Measurements from ENCODE around the gene NCOA3.
"Not testable (repeated sequence)": the region's sequence is repeated elsewhere in the genome, so short reads cannot be mapped to it uniquely, and the experiment has no call there.

Gene NCOA3

DNA sequence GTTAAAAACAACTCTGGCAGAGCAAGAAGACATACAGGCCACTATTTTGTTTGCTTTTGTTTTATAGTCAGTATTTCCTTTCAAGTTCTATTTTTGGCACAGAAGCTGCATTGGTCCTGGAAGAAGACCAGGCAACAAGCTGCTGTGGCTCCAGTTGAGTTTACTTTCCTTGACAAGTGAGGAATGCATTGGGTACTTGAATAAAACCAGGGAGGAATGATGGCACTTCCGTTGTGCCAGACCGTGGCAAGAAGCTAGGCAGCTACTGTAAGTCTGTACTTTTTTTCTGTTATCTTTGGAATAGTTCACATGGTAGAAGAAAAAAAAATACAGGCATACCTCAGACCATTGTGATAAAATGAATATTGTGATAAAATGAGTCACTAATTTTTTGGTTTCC is 66.3 kb downstream of the NCOA3 start:
- no peak for DNase-seq

DNA sequence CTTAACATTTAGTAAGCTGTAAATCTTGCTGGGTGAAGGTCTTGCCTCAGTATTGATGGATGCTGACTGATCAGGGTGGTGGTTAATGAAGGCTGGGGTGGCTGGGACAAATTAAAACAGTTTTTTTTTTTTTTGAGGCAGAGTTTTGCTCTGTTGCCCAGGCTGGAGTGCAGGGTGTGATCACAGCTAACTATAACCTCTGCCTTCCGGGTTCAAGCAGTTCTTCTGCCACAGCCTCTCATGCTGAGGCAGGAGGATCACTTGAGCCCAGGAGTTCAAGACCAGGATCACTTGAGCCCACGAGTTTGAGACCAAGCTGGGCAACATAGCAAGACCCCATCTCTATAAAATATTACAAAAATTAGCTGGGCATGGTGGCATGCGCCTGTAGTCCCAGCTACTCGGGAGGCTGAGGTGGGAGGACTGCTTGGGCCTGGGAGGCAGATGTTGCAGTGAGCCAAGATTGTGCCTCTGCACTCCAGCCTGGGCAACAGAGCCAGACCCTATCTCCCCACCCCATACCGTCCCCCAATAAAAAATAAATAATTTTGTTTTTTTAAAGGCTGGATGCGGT is 67.2 kb downstream of the NCOA3 start:
- DNase-seq = no peak

DNA sequence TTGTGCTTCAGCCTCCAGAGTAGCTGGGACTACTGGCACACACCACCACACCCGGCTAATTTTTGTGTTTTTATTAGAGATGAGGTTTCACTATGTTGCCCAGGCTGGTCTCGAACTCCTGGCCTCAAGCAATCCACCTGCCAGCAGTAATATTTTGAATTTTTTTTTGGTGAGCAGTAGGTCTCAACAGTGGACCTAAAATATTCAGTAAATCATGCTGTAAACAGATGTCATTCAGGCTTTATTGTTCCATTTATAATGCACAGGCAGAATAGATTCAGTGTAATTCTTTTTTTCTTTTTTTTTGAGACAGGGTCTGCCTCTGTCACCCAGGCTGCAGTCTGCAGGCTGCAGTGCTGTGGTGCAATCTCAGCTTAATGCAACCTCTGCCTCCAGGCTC is 69.7 kb downstream of the NCOA3 start:
- no peak for DNase-seq

DNA sequence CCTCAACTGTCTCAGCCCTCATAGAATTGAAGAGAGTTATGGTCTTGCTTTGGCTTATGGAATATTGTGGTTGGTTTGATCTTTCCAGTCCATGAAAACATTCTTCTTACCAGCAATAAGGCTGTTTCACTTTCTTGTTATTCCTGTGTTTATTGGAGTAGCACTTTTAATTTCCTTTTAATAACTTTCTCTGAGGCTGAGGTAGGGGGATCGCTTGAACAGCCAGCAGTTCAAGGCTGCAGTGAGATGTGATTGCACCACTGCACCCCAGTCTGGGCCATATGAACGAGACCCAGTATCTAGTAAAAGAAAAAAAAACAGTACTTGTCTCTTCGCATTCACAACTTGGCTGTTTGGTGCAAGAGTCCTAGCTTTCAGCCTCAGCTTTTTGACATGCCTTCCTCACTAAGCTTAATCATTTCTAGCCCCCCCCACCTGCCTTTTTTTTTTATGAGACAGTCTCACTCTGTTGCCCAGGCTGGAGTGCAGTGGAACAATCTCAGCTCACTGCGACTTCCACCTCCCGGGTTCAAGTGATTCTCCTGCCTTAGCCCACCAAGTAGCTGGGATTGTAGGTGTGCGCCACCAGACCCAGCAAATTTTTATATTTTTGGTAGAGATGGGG is 70.5 kb downstream of the NCOA3 start:
- DNase-seq = no peak

DNA sequence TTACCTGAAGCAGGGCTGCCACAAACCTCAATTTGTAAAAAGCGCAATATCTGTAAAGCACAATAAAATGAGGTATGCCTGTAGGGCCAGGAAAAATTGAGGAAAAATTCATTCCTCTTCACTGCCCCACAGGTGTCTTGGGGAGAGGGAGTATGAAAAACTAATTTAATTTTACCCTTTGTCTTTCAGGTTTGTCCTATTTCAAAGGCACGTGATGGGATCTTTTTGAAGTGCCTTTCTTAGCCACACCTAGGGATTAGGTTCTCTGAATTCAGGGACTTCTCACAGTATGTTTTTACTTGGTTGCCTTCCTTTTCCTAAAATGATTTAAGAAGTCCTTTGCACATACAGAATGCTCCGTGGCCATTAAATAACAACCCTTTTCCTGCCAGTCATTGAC is 71.9 kb downstream of the NCOA3 start:
- DNase-seq = no peak

DNA sequence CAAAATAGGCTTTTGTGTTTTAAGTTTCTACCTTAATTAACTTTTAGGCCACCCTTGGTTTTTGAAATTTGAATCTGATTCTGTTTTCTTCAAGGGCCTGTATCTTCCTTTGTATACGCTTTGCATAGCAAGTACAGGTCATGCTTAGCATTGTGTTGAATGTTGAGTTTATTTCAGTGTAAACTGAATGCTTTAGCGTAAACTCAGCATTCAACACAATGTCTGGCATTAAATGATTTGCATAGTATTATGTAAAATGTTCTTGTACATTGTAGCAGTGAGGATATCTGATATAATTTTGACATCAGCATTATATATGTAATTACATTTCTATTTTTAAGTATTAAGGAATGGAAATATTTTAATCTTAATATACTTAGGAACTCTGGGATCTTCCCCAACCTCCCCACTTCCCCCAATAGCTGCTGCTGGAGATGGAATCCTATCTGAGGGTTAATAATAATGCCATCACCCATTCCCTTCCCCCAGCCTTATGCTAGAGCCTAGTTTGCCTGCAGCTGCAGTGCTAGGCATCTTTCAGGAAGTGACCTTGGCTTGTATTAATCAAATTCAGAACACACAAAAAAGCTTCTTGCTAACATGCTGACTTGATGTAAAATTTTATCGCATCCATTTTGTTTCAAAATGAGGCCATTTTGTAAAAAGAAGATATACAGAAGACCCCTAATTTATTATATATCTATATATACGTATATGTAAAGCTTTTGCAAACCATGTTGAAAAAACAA is 73.1 kb downstream of the NCOA3 start:
- DNase-seq = no peak

DNA sequence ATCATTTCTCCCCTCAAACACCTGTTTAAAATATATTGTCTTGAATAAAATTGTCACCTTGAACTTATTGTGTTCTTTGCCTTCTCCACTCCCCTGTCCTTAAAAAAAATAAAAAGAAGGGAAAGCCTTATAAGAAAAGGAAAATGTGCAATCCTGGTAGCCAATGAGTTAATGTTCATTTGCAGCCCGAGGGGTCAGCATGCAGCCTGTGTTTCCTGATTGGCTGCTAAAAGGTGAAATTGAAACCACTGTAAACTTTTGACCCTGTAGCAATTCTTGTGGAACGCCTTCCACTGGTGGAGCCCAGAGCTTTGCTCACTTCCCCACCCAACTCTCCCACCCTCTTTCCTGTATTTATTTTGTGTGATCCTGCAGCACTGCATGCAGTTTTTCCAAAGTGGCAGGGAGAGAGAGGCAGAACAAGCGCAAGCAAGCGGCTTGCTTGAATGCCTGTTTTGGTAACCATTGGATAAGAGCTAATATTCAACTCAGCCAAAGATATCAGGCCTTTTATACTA is 74.9 kb downstream of the NCOA3 start:
- DNase-seq = no peak

DNA sequence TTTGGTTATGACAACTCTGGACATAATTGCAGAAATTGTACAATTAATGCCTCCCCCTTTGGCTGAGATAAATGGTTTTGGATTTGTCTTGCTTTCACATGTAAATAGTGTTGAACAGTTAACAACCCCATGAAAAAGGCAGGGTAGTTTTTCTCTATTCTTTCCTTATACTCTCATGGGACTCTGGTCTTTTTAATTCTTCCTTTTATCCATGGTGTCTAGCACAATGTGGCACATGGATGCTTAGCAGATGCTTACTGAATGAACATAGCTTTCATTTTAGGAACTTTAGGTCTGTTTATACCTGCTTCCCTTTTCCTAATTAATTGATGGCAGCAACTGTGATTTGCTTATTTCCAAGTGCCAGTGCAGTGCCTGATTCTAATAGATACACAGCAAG is 75.6 kb downstream of the NCOA3 start:
- no peak for DNase-seq

DNA sequence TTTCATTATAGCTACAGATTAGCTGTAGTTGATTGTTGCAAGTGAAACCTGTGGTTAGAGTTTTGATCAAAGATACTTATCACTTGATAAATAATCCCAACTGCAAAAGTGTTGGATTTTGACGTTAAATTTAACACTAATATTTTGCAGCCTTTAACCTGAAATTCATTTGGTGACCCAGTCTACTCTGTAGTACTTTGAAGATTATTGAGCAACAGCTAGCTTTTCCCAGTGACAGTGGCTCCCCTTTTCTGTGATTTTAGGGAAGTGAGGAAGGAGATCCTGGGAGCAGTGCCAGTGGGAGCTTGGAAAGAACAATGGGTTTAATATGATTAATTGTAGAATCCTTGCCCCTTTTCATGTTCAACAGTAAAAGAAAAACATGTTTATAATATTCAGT is 76.9 kb downstream of the NCOA3 start:
- DNase-seq = no peak

DNA sequence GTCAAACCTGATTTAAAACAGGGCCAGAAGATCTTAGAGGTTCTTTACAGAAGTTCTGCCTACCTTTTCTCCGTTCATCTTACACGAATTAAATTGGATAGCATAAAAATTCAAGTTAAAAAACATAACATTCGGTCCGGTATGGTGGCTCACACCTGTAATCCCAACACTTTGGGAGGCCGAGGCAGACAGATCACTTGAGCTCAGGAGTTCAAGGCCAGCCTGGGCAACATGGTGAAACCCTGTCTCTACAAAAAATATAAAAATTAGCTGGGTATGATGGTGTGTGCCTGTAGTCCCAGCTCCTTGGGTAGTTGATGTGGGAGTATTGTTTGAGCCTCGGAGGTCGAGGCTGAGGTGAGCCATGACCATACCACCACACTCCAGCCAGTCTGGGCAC is 79.0 kb downstream of the NCOA3 start:
- not testable (repeated sequence) for DNase-seq

DNA sequence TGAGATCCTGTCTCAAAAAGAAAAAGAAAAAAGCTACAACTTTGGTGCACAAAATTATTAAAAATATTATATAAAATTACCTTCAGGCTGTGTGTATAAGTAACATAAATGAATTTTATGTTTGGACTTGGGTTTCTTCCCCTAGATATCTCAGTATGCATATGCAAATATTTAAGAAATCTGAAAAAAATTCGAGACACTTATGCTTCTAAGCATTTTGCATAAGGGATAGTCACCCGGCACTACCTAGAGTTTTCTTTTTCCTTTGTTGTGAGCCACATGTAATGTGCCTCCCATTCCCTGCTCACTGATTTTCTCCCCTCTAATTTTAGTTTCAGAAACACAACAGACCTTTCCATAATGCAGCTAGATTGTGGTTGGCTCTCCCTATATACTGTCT is 79.4 kb downstream of the NCOA3 start:
- no peak for DNase-seq

DNA sequence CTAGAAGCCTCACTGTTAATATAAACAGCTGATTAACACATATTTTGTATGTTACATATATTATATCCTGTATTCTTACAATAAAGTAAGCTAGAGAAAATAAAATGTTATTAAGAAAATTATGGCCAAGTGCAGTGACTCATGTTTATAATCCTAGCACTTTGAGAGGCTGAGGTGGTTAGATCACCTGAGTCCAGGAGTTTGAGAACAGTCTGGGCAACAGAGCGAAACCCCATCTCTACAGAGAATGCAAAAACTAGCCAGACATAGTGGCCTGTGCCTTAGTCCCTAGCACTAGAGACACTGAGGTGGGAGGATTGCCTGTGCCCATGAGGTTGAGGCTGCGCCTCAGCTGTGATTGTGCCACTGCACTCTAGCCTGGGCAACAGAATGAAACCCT is 81.9 kb downstream of the NCOA3 start:
- DNase-seq = no peak

DNA sequence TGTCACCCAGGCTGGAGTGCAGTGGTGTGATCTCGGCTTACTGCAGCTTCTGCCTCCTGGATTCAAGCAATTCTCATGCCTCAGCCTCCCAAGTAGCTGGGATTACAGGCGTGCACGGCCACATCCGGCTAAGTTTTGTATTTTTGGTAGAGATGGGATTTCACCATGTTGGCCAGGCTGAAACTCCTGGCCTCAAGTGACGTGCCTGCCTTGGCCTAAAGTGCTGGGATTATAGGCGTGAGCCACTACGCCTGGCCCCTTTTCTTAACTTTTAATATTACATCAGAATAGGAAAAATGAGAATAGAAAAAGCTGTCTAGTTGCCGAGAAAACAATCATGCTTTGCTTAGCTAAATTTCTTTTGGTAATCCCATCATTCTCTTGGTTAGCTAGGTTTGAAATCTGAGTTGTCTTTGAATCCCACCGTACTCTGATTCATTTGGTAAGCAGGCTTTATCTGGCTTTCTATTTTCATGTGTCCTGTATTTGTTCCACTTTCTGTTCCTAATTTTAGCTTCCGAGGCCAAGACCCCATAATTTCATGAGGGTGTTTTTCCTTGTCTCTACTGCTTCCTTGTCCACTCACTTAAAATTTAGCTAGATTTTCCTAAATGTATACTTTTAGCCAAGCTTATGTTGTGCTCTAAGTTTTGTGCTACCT is 83.5 kb downstream of the NCOA3 start:
- no peak for DNase-seq

DNA sequence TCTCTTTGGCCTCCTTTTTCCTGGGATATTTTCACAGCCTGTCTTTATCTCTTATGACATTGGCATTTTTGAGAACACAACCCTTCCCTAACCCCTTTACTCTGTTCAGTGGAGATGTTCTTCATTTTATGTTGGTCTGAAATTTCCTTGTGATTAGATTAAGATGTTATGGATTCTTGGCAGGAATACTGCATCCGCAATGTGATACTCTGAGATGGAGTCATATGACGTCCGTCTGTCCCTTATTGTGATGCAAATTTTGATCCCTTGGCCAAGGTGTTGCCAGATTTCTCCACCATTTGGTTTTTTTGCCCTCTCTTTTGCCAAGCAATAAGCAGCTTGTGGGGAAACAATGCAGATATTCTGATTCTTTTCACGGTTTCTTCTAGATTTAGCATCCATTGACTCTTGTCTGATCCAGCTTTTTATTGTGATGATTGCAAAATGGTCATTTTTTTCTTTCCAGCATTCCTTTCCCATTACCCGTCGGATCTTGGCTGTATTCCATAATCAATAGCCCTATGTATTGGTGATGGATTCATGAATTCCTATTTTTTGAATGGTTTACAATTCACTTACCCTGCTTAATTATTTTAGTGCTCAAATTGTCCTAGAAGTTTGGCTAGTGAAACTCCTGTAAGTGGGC is 85.1 kb downstream of the NCOA3 start:
- no peak for DNase-seq

DNA sequence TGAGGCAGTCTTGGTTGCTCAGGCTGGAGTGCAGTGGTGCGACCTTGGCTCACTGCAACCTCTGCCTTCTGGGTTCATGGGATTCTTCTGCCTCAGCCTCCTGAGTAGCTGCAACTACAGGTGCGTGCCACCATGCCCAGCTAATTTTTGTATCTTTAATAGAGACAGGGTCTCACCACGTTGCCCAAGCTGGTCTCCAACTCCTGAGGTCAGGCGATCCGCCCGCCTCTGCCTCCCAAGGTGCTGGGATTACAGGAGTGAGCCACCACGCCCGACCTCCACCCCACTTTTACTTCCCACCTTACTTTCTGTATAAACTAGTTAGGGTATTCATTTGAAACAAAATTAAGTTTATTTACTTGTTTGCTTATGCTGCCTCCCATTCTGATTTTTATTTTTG is 86.5 kb downstream of the NCOA3 start:
- no peak for DNase-seq

DNA sequence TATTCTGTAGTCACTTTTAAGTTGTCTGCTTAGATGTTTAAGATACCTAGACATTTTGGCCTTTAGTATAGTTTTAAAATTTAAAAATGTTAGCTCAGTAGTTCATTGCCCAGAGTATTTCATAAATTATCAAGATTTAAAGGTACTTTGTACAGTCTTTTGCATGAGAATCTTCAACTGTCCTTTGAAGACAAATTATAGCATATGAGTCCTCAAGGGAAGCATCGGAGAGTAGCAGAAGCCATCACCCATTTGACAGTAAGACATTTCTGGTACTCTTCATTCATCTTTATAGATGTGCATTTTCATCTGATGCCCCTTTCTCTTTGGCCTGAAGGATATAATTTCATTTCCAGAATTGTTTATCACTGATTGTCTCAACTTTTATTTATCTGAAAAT is 89.5 kb downstream of the NCOA3 start:
- no peak for DNase-seq

DNA sequence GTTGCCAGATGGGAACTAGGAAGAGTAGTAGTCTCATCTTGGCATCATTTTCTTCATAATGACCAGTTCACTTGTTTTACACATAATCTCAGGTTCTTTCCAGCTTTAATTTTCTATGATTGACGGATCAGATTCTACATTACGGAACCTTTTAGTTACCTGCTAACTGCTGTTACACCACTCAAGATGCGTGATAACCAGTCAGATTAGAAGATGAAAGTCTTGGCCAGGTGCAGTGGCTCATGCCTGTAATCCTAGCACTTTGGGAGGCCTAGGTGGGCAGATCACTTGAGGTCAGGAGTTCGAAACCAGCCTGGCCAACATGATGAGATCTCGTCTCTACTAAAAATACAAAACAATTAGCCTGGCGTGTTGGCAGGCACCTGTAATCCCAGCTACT is 92.5 kb downstream of the NCOA3 start:
- no peak for DNase-seq

DNA sequence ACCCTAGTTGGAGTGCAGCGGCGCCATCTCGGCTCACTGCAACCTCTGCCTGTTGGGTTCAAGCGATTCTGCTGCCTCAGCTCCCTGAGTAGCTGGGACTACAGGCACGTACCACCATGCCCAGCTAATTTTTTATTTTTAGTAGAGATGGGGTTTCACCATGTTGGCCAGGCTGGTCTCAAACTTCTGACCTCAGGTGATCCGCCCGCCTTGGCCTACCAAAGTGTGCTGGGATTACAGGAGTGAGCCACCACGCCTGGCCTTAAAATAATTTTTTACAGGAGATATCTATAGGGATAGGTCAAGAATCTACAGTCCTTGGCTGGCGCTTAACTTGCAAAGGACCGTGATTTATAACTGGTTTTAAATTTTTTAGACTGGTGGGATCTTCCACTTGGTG is 93.5 kb downstream of the NCOA3 start:
- not testable (repeated sequence) for DNase-seq

DNA sequence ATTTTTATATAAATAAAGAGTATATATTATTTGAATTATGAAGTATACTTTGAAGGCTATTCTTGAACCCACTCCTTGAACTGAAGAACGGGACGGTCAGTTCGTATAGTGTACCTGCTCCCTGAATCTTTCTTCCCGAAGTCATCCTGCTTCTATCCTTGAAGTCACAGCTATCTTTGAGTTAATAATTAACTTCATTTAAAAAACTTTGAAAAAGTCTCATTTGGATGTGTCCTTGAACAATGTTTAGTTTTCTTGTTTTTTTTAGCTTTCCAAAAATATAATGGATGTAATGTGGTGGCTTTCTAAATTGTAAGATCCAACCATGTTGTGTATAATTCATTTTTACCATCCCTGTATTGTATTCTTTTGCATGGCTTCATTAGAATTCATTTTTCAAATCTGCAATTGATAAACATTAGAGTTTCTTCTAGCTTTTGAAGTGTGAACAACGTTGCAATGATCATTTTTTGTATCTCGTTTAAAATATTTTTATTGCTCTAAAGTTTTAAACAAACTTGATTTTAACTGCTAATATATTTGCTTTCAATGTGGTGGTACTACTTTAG is 94.4 kb downstream of the NCOA3 start:
- DNase-seq = no peak

DNA sequence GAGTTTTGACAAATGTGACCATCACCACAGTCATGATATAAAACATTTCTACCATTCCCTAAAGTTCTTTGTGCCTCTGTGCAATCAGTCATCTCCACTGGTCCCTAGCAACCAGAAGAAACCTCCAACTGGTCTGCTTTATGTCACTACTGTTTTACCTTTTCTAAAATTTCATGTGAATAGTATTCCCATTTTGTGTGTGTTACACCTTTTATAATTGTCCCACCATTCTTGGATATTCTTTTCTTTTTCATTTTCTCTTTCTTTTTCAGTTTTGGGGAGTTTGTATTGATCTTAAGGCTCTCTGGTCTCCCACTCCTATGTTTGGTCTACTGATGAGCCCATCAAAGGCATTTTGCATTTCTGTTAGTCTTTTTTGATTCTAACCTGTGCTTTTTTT is 95.4 kb downstream of the NCOA3 start:
- DNase-seq = no peak

DNA sequence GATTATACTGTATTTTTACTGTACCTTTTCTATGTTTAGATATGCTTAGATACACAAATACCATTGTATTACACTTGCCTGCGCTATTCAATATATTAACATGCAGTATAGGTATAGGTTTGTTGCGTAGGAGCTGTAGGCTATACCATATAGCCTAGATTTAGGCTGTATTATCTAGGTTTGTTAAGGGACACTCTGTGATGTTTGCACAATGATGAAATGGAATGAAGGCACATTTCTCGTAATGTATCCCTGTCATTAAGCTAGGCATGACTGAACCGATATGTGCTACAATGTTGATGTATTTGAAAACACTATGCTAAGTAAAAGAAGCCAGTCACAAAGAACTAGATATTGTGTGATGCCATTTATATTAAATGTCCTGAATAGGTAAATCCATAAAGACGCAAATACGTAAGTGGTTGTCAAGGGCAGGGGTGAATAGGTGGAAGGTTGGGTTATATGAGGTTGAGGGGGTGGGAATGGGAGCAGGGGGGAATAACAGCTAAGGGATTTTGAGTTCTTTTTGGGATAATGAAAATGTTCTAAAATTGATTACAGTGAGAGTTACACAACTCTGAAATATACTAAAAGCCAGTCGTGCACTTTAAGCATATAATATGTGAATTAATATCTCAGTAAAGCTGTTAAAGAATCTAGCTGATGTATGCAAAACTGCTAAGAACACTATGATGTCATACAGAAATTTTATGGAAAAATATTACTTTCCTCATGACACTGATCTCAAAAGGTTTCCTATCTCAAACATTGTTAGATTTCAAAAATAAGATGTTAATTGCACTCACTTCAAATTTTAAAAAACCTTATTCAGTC is 97.4 kb downstream of the NCOA3 start:
- no peak for DNase-seq

DNA sequence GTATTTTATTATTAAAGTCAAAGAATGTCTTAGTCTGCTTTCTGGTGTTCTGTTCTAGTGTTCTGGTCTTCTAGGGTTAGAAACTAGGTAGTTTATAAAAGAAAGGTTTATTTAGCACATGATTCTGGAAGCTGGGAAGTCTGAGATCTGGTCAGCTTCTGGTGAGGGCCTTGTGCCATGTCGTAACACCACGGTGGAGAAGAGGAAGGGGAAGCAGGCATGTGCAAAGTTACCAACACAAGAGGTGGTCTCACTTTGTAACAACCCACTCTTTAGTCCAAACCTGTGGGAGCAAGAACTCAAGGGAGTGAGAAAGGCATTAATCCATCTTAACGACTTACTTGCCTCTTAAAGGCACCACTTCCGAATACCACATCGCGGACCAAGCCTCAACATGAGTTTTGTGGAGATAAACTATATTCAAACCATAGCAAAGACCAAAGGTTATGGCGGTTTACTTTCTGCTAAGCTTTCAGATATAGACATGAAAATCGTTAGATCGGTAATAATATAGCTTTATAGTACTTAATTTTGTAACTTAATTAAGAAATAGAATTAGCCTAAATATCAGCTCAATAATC is 99.4 kb downstream of the NCOA3 start:
- DNase-seq = no peak

Data from activated CD8-positive, alpha-beta memory T cell treated with anti-CD3 and anti-CD28 coated beads, Interleukin-2, amount 50 U/mL, for 48 hours (primary cell).